Left ventricle myocardium superior (tissue), 1 donor: ENCODE results near the gene SCD5. TPM values are rescaled to one million over a fixed set of nuclear protein-coding genes. Genes with fewer than 3 reads are reported as not detected.

ENCODE experiments used
- ATAC-seq: fragments of 200-7000 bp; cut with Tn5 transposase; one replicate; pipeline ENCODE4 v1.9.1; 2020; ENCODE audit warnings: mild to moderate bottlenecking, moderate library complexity
- DNase-seq: peaks from one replicate; pipeline ENCODE4 v3.0.0-alpha.2; 2020
- intact Hi-C: fragments of 100-400 bp; cut with micrococcal nuclease; formaldehyde crosslinking; loops from one replicate; pipeline ENCODE4 v1.11.0; 2022
- total RNA-seq: library from RNA; stranded (reverse); fragmentation: NEBNext Ultra II Directional; extraction: Animal tissue kit (Norgen Biotek cat#: 25700); gene quantifications from one replicate; pipeline ENCODE4 v1.2.1, GENCODE V29; 2021
- donor health status: DM: no; HTN: yes; CAD: no; lungs with severe emphysema.

The SCD5 gene
- total RNA-seq, 1 donor from 2014 or later = 2.7 TPM

GRCh38 chr4:82777857-82778525 lies 20.6 kb downstream of the SCD5 start:
- intact Hi-C loops = no loop called here
- DNase-seq = no peak
- no peak for ATAC-seq

DNA sequence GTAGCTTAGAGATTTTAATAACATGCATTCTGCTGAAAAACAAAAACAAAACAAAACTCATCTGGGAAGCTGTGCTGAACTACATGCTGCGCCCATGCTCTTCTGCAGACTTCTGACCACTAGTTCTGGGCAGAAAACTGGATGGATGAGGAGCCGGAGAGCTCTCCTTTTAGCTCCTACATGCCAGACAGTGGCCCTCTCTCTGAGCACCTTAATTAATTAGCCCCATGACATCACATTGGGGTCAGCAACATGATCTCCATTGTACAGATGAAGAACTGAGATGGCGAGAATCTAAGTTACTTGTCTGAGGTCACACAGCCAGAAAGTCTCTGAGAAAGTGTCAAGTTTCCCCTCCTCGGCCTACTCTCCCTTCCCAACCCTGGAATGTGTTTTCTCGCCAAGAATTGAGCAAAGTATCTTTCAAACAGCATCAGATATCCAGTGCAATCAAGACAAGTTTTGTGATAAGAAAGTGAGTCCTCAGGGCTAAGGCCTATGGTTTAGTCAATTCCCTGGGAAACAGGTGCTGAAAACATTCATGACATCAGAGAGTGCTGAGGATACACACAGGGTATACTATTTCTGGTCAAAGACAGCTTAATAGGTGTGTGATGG lies 21.6 kb downstream of the SCD5 start:
- DNase-seq = no peak
- ATAC-seq = no peak
- intact Hi-C loops = no loop called here

DNA sequence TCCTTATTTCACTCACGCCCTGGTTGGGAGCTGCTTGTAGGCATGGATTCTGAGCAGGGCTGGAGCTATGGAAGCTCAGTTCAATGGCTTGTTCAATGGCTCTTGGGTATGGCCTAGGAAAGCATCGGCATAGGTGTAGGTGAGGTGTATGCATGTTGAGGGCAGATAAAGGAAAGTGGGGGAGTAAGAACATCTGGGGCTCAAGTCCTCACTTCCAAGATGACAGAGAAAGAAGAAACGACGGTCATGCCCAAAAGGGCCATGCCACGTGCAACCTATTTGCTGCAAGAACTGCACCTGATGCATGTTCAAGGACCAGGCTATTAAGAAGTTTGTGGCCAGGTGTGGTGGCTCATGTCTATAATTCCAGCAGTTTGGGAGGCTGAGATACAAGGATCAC lies 23.4 kb downstream of the SCD5 start:
- DNase-seq = no peak

DNA sequence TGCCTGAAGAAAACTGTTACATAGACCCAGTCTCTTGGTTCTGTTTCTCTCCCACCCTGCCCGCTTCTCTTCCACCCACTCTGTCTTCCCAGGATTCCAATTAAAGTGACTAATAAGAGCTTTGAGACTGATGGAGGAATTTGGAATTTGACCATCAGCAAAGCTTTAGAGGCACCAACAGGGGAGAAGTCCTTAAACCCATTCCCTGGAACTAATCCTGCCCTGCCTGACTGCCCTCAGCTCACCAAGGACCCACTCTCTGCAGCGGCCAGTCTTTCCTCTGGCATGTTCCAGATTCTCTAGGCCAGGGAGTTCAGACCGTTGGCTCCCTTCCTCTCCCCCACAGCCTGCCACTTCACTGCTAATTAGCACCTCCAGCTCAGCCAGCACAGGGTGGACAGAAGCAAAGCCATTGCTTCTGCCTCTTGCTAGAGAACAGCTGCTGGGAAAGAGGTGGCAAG lies 23.9 kb downstream of the SCD5 start:
- DNase-seq = no peak
- intact Hi-C loops = no loop called here
- peak; percentile 60 for ATAC-seq

More for the DNA sequence above, 23.4 kb downstream of the SCD5 start:
- intact Hi-C loops = no loop called here
- no peak for ATAC-seq

GRCh38 chr4:82773057-82773456 lies 25.5 kb downstream of the SCD5 start:
- ATAC-seq (no peak), DNase-seq (no peak)
- intact Hi-C loops = no loop called here

DNA sequence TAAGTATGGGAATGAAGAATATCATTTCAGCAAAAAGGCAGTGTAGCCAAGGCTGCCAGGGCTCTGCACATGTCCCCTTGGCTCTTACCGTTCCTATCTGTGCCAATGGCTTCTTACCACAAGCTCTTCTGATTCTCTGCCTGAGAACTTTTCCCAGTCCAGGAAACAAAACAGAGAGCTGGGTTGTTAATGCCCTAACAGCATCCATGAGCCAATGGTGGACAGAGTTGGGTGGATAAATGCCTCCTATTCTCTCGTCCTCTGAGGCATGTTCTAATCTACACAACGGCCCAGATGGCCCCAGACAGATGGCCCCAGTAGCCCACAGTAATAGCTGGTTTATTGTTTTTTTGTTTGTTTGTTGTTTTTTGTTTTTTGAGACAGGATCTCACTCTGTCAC lies 28.0 kb downstream of the SCD5 start:
- intact Hi-C loops = no loop called here
- DNase-seq (no peak), ATAC-seq (peak; percentile 35)

- no peak for ATAC-seq
- no peak for DNase-seq
- intact Hi-C loops = no loop called here
Measured at GRCh38 chr4:82765134-82765533, 33.5 kb downstream of the SCD5 start.

GRCh38 chr4:82761229-82761628 lies 37.4 kb downstream of the SCD5 start:
- no peak for DNase-seq
- intact Hi-C loops = no loop called here
- ATAC-seq = no peak

- no peak for DNase-seq
- intact Hi-C loops = no loop called here
- ATAC-seq = peak; percentile 15
Measured at GRCh38 chr4:82758701-82759685, 39.6 kb downstream of the SCD5 start.

DNA sequence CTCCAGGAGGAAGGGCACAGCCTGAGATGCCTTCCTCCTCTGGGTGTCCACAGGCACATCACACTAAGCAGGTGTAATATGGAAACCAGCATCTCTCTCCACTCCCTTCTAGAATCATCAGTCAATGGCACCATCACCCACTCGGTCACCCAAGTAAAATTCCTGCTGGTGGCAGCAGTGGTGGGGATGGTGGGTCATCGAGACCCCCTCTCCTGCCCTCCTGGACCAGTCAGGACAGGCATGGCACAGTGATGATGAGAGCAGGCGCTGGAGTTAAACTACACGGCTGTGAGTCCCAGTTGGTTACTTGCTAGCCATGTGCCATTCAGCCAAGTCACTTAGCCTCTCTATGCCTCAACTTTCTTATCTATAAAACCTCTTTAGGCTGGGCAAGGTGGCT lies 42.5 kb downstream of the SCD5 start:
- ATAC-seq (no peak), DNase-seq (no peak)
- intact Hi-C loops = no loop called here

DNA sequence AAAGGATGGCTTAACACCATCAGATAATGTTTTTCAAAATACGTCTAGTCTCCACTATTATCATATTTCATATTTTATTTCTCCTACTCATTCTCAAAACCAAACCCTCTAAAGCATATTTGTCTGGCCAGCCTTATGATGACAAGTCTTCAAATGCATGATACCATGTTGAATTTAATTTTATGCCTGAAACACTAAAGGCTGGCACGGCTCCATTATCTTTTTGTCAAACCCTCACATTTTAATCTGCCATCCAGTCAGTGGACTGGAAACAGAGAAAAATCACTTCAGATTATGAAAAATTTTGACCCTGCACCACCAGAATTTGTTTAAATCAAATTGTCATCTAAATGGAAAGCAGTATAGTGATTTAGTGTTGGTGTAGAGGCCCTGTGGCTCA lies 42.9 kb downstream of the SCD5 start:
- intact Hi-C loops = no loop called here
- ATAC-seq (no peak), DNase-seq (no peak)

DNA sequence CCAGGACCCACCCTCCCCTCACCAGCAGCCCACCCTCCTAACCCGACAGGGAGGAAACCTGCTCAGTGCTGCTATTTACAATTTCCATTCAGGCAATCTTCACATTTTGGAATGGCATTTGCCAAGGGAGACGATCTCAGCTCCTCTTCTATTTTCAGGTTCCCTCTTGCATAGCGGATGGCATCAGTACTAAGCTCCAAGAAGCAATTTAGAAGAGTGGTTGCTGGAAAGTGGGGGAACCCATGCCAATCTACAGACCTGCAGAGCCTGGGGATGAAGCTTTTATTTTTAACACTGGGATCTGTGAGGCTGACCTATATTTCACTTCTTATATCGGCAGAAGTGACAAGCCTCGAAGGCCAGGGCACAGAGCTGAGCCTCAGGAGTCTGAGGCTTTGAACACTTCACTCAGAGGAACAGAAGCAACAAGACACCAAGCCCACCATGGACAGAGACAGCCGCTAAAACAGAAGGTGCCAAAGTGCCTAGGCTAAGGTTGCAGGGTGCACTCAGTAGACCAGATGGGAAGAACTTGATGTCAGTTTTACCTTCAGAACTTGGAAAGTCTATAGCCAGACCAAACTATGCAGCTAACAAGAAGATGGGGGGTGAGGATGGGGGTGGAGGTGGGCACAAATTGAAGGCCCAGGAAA lies 44.0 kb downstream of the SCD5 start:
- no peak for ATAC-seq
- no peak for DNase-seq
- intact Hi-C loops = no loop called here

- ATAC-seq (peak; percentile 71), DNase-seq (peak; percentile 38)
- intact Hi-C loops = no loop called here
Measured at GRCh38 chr4:82753725-82754410, 44.7 kb downstream of the SCD5 start.

DNA sequence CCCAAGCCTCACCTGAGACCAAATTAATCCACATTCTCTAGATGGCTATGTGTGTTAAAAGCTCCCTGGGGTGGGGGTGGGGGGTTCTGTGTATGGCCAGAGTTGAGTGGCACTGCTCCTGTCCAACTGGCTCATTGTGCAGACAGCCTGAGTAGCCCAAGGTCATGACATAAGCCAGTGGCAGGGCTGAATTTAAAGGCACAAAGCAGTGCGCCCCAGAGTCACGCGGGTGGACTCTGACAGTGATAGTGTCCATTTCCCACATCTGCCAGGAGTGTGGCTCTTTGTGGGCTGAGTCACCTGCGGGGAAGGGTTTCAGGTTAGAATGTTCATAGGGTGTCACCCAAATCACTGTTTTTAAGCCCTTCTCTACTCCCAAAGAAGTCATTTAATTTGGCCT lies 45.4 kb downstream of the SCD5 start:
- ATAC-seq (peak; percentile 58), DNase-seq (no peak)
- intact Hi-C loops = no loop called here

- no peak for ATAC-seq
- intact Hi-C loops = no loop called here
- DNase-seq = no peak
Measured at GRCh38 chr4:82748810-82749470, 49.7 kb downstream of the SCD5 start.

DNA sequence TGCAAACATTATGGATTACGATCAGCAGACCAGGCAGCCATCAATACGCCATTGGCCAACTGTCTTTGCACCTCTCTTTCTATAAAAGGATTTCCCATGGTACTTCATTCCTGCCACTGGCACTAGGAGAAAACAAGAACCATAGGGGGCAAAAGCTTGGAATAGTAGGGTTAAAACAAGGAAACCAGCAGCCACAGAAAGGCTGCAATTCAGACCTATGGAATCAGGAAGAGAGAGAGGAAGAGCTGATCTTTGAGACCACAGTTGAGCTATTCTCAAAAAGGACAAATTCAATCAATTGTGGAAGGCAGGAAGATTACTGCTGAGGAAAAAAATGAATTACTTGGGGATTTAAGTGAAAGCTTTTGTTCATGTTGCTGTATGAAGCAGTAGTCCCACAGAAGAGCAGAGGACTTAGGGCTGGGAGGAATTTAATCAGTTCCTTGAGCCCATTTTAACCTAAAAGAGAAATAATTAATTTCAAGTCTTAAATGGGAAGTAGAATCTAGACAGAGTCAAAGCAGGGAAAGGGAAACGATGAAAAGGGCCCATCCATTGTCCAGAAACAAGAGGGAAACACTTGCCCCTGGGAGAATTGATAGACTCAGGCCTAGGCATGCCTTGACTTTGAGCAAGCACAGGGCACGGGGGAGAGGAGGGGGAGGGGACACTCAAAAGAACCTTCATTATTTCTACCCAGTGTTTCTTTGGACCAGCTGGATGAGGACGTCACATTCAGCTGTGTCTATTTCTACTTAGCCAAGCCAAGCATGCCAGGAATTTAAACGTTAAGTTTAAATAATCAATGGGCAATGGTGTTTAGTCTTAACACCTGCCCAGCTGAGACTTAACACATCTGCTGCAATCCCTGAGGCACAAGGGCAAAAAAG lies 50.7 kb downstream of the SCD5 start:
- no peak for ATAC-seq
- no peak for DNase-seq

More for the DNA sequence above, 50.7 kb downstream of the SCD5 start:
- intact Hi-C loops = no loop called here
